ENCODE results near the gene AUP1.

GRCh38 chr2:74514368-74515270, 14.9 kb downstream of the AUP1 start, which contains the start of gene TLX2:
- TF ChIP-seq EP300 (conservative IDR thresholded peaks at IDR 0.05; ENCODE audit: poor library complexity, severe bottlenecking) (no peak), CTCF (IDR thresholded peaks at IDR 0.05; ENCODE audit: poor library complexity, severe bottlenecking) (no peak), TAF1 (IDR thresholded peaks at IDR 0.05; ENCODE audit: low read depth) (no peak)
